ENCODE data around the gene CPAMD8.

- no peak for TF ChIP-seq CTCF (IDR thresholded peaks at IDR 0.05)
- no peak for TF ChIP-seq POLR2A (IDR thresholded peaks at IDR 0.05)
- no peak for TF ChIP-seq POLR2AphosphoS5 (IDR thresholded peaks at IDR 0.05)
These were observed 81.3 kb downstream of the CPAMD8 start for GRCh38 chr19:16945364-16945714.
